Measurements from ENCODE around the gene C6orf132. TPM values are rescaled to one million over a fixed set of nuclear protein-coding genes. Genes with fewer than 3 reads are reported as not detected.

The C6orf132 gene
- total RNA-seq, 4 donors from 2014 or later: 0.83 to 2.1 (median 1.6) TPM

DNA sequence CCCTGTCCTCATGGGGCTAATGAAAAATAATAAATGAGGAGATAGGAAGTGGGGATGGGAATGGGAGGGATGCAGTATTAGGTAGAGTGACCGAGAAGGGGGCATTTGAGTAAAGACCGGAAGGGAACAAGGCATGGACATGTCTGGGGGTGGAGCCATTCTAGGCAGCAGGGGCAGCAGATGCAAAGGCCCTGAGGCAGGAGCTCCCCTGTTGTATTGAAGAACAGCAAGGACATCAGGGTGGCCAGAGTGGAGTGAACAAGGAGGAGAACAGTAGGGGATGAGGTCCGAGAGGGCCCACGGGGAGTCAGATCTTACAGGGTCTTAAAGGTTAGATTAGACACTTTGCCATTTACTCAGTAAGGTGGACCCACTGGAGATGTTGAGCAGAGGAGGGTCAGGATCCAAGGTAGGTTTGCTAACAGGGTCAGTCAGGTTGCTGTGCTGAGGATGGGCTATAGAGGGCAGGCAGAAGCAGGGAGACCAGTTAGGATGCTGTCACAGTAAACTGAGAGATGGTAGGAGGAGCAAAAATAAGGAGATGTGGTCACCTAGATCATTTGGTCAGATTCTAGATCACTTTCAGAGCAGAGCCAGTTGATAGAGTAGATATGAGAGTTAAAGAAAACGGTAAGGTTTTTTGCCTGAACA, 73.4 kb downstream of the C6orf132 start:
- TF ChIP-seq EP300 (IDR thresholded peaks at IDR 0.05) (no peak), POLR2A (IDR thresholded peaks at IDR 0.05; ENCODE audit: low read depth) (no peak), CTCF (IDR thresholded peaks at IDR 0.05) (no peak), POLR2AphosphoS5 (IDR thresholded peaks at IDR 0.05) (no peak)
- WGBS: 94% methylated on average over 5 of the region's 5 CpGs
- no peaks in the 10 kb centered on the region for H3K9me3 ChIP-seq
- peaks cover 0 to 7% (median 0%) of the 10 kb centered on the region in 4 donors for H3K4me1 ChIP-seq
- no peak overlapping the region for H3K27ac ChIP-seq (replicated peaks in 1 of 4)
- H3K27me3 ChIP-seq: no peaks in the 10 kb centered on the region
- intact Hi-C loops (cut with DNase I): no loop called here
- no peak overlapping the region for H3K4me3 ChIP-seq
- no peak for DNase-seq (ENCODE audit: extremely low spot score)
- peaks cover 77 to 100% (median 93%) of the 10 kb centered on the region in 4 donors for H3K36me3 ChIP-seq

DNA sequence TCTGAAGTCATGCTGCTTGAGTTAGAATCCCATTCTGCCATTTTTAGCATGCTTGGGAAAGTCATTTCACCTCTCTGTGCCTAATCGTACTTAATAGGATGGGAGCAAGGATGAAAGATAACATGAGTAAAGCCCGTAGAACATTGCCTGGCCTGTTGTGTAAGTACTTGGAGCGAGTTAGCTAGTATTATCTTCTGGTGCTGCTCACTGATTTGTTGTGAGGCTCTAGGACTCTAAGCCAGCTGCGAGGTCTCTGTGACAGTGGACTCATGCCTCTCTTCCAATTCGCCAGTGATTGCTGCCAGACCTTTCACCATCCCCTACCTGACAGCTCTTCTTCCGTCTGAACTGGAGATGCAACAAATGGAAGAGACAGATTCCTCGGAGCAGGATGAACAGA, 74.2 kb downstream of the C6orf132 start:
- Histone ChIP-seq H3K9me3 (no peaks in the 10 kb centered on the region), H3K27me3 (no peaks in the 10 kb centered on the region), H3K27ac (replicated peaks in 1 of 4) (no peak overlapping the region), H3K4me3 (no peak overlapping the region), H3K4me1 (peaks cover 0 to 7% (median 0%) of the 10 kb centered on the region in 4 donors), H3K36me3 (peaks cover 77 to 100% (median 96%) of the 10 kb centered on the region in 4 donors)
- 92% methylated on average over 7 of the region's 7 CpGs for WGBS
- TF ChIP-seq POLR2A (IDR thresholded peaks at IDR 0.05; ENCODE audit: low read depth): no peak
- no peak for TF ChIP-seq POLR2AphosphoS5 (IDR thresholded peaks at IDR 0.05)
- no peak for TF ChIP-seq EP300 (IDR thresholded peaks at IDR 0.05)
- TF ChIP-seq CTCF (IDR thresholded peaks at IDR 0.05): no peak
- intact Hi-C loops (cut with DNase I): no loop called here
- DNase-seq (ENCODE audit: extremely low spot score): no peak

DNA sequence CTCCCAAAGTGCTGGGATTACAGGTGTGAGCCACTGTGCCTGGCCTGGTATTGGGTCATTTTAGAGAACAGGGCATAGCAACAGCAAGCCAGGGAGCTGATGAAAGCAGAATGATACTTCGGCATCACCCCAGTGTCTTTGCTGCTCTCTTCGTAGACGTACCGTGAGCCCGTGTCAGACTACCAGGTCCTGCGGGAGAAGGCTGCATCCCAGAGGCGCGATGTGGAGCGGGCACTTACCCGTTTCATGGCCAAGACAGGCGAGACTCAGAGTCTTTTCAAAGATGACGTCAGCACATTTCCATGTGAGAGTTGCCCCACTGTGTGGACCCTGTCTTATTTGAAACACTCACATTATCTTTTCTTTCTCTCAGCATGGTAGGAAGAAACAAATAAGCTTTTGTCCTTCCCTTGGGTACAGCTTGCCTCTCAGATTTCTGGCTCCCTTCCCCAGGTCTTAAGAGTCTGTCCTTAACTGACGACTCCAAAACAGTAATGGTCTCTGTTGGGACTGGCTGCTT, 76.2 kb downstream of the C6orf132 start:
- no peak for DNase-seq (ENCODE audit: extremely low spot score)
- WGBS: 85% methylated on average over 13 of the region's 13 CpGs
- Histone ChIP-seq H3K27ac (replicated peaks in 1 of 4) (no peak overlapping the region), H3K36me3 (peaks cover 69 to 100% (median 90%) of the 10 kb centered on the region in 4 donors), H3K4me3 (no peak overlapping the region), H3K4me1 (peaks cover 0 to 5% (median 0%) of the 10 kb centered on the region in 4 donors), H3K27me3 (no peaks in the 10 kb centered on the region), H3K9me3 (no peaks in the 10 kb centered on the region)
- no peak for TF ChIP-seq POLR2AphosphoS5 (IDR thresholded peaks at IDR 0.05)
- no peak for TF ChIP-seq CTCF (IDR thresholded peaks at IDR 0.05)
- no peak for TF ChIP-seq EP300 (IDR thresholded peaks at IDR 0.05)
- no peak for TF ChIP-seq POLR2A (IDR thresholded peaks at IDR 0.05; ENCODE audit: low read depth)
- intact Hi-C loops (cut with DNase I): no loop called here

GRCh38 chr6:42059743-42060142, 82.7 kb downstream of the C6orf132 start:
- intact Hi-C loops (cut with DNase I): no loop called here
- no peak overlapping the region for H3K27ac ChIP-seq (replicated peaks in 1 of 4)
- 90% methylated on average over 5 of the region's 5 CpGs for WGBS
- H3K4me3 ChIP-seq: no peak overlapping the region
- no peaks in the 10 kb centered on the region for H3K27me3 ChIP-seq
- no peaks in the 10 kb centered on the region for H3K4me1 ChIP-seq
- peaks cover 75 to 100% (median 91%) of the 10 kb centered on the region in 4 donors for H3K36me3 ChIP-seq
- TF ChIP-seq POLR2A (IDR thresholded peaks at IDR 0.05; ENCODE audit: low read depth): no peak
- no peak for TF ChIP-seq POLR2AphosphoS5 (IDR thresholded peaks at IDR 0.05)
- no peak for TF ChIP-seq EP300 (IDR thresholded peaks at IDR 0.05)
- TF ChIP-seq CTCF (IDR thresholded peaks at IDR 0.05): no peak
- DNase-seq (ENCODE audit: extremely low spot score): no peak
- H3K9me3 ChIP-seq: no peaks in the 10 kb centered on the region

Data from esophagus muscularis mucosa (tissue), 4 donors.